ENCODE data around the gene LACTB.

The LACTB gene

GRCh38 chr15:63178034-63178433, 56.4 kb downstream of the LACTB start:
- Histone ChIP-seq H3K36me3 (ENCODE audit: insufficient read depth, low read length) (no peaks in the 10 kb centered on the region), H3K27me3 (ENCODE audit: insufficient read depth, low read length) (no peaks in the 10 kb centered on the region), H3K9me2 (ENCODE audit: low read depth, low read length) (no peaks in the 10 kb centered on the region), H3K9me3 (ENCODE audit: low read length) (no peaks in the 10 kb centered on the region), H3K4me3 (ENCODE audit: low read depth, low read length, poor library complexity, severe bottlenecking) (no peak overlapping the region), H3K79me2 (ENCODE audit: insufficient read depth, low read length) (no peaks in the 10 kb centered on the region), H3K9ac (ENCODE audit: low read length) (no peak overlapping the region), H3F3A (ENCODE audit: insufficient read depth, low read length) (no peaks in the 10 kb centered on the region), H4K20me1 (ENCODE audit: insufficient read depth, low read length) (no peaks in the 10 kb centered on the region), H3K4me2 (ENCODE audit: low read length) (no peak overlapping the region), H3K4me1 (ENCODE audit: insufficient read depth, low read length, severe bottlenecking) (no peaks in the 10 kb centered on the region), H2AFZ (ENCODE audit: low read length) (no peak overlapping the region), H3K27ac (ENCODE audit: low read depth, low read length, poor library complexity, severe bottlenecking) (no peak overlapping the region)
- TF ChIP-seq CTCF (IDR thresholded peaks at IDR 0.05; ENCODE audit: low read length) (no peak), EZH2 (IDR thresholded peaks at IDR 0.05; ENCODE audit: borderline replicate concordance, low read length) (no peak)

GRCh38 chr15:63180746-63181145, 59.1 kb downstream of the LACTB start:
- H3K27ac ChIP-seq (ENCODE audit: low read depth, low read length, poor library complexity, severe bottlenecking), result no peak overlapping the region
- H3K9ac ChIP-seq (ENCODE audit: low read length), result no peak overlapping the region
- TF ChIP-seq CTCF (IDR thresholded peaks at IDR 0.05; ENCODE audit: low read length), result no peak
- TF ChIP-seq EZH2 (IDR thresholded peaks at IDR 0.05; ENCODE audit: borderline replicate concordance, low read length), result no peak
- no peaks in the 10 kb centered on the region for H3K9me2 ChIP-seq (ENCODE audit: low read depth, low read length)
- H3F3A ChIP-seq (ENCODE audit: insufficient read depth, low read length), result no peaks in the 10 kb centered on the region
- H3K4me1 ChIP-seq (ENCODE audit: insufficient read depth, low read length, severe bottlenecking), result no peaks in the 10 kb centered on the region
- no peaks in the 10 kb centered on the region for H3K9me3 ChIP-seq (ENCODE audit: low read length)
- no peak overlapping the region for H2AFZ ChIP-seq (ENCODE audit: low read length)
- H3K4me3 ChIP-seq (ENCODE audit: low read depth, low read length, poor library complexity, severe bottlenecking), result no peak overlapping the region
- H3K79me2 ChIP-seq (ENCODE audit: insufficient read depth, low read length), result no peaks in the 10 kb centered on the region
- no peaks in the 10 kb centered on the region for H3K27me3 ChIP-seq (ENCODE audit: insufficient read depth, low read length)
- H4K20me1 ChIP-seq (ENCODE audit: insufficient read depth, low read length), result no peaks in the 10 kb centered on the region
- no peaks in the 10 kb centered on the region for H3K36me3 ChIP-seq (ENCODE audit: insufficient read depth, low read length)
- no peak overlapping the region for H3K4me2 ChIP-seq (ENCODE audit: low read length)

GRCh38 chr15:63181648-63182047, 60.0 kb downstream of the LACTB start:
- no peaks in the 10 kb centered on the region for H3K79me2 ChIP-seq (ENCODE audit: insufficient read depth, low read length)
- no peak overlapping the region for H3K27ac ChIP-seq (ENCODE audit: low read depth, low read length, poor library complexity, severe bottlenecking)
- H2AFZ ChIP-seq (ENCODE audit: low read length), result no peak overlapping the region
- H3K27me3 ChIP-seq (ENCODE audit: insufficient read depth, low read length), result no peaks in the 10 kb centered on the region; the same call in 1 of the 2 replicates
- H3F3A ChIP-seq (ENCODE audit: insufficient read depth, low read length), result no peaks in the 10 kb centered on the region
- no peaks in the 10 kb centered on the region for H3K36me3 ChIP-seq (ENCODE audit: insufficient read depth, low read length)
- no peaks in the 10 kb centered on the region for H4K20me1 ChIP-seq (ENCODE audit: insufficient read depth, low read length)
- H3K9me3 ChIP-seq (ENCODE audit: low read length), result no peaks in the 10 kb centered on the region
- H3K4me3 ChIP-seq (ENCODE audit: low read depth, low read length, poor library complexity, severe bottlenecking), result no peak overlapping the region
- no peaks in the 10 kb centered on the region for H3K4me1 ChIP-seq (ENCODE audit: insufficient read depth, low read length, severe bottlenecking)
- TF ChIP-seq CTCF (IDR thresholded peaks at IDR 0.05; ENCODE audit: low read length) (no peak), EZH2 (IDR thresholded peaks at IDR 0.05; ENCODE audit: borderline replicate concordance, low read length) (no peak)
- no peak overlapping the region for H3K4me2 ChIP-seq (ENCODE audit: low read length)
- no peak overlapping the region for H3K9ac ChIP-seq (ENCODE audit: low read length)
- H3K9me2 ChIP-seq (ENCODE audit: low read depth, low read length), result no peaks in the 10 kb centered on the region
